GM21786 (cell line): ENCODE data around the gene STAT5A.
"Not testable (repeated sequence)": the region's sequence is repeated elsewhere in the genome, so short reads cannot be mapped to it uniquely, and the experiment has no call there.

Experiments used
- ATAC-seq: cut with Tn5 transposase; IDR thresholded peaks from one replicate; pipeline ENCODE4 v1.9.1; 2021; ENCODE audit not compliant: unreplicated experiment

Gene STAT5A

DNA sequence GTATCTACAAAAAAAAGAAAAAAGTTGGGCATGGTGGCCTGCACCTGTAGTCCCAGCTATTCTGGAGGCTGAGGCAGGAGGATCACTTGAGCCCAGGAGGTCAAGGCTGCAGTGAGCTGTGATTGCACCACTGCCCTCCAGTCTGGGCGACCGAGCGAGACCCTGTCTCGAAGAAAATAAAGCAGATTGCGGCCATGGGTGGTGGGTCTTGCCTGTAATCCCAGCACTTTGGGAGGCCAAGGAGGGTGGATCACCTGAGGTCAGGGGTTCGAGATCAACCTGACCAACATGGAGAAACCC, 16.7 kb downstream of the STAT5A start:
- ATAC-seq, result not testable (repeated sequence)

DNA sequence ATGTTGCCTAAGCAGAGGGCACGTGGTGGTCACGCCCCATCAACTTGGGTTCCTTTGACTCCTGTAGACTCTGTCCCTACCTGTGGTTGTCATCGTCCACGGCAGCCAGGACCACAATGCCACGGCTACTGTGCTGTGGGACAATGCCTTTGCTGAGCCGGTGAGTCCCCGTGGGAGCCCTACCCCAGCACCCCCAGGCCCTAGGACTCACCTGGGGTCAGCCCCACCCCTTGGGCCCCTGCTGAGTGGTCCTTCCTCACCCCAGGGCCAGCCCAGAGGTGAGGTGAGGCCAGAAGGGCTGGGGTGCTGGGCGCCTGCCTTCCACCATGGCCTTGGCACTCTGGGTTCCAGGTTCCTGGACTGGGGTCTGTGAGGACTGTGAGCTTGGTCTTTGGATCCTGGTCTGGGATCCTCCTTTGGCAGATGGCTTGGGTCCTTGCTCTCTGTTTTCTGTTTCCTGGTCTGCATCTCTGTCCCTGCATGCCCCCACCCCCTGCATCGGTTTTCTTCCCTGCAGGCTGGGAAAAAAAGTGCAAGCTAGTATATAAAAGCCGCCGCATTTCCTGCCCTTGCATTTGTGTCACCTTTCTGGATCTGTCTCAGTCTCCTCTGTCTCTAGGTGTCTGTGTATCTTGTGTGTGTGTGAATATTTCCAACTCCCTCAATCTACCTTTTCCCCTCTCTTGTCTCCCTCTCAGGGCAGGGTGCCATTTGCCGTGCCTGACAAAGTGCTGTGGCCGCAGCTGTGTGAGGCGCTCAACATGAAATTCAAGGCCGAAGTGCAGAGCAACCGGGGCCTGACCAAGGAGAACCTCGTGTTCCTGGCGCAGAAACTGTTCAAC, 17.5 kb downstream of the STAT5A start:
- no peak for ATAC-seq

DNA sequence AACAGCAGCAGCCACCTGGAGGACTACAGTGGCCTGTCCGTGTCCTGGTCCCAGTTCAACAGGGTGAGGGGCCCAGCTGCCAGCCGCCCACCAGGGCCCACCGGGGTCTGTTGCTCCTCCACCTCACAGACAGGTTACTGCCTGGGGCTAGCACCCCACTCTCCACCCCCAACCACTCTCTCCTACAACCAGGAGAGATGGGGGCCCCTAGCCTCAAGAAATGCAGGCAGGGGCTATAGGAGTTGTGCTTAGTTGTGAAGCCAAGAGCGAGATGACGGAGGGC, 18.0 kb downstream of the STAT5A start:
- no peak for ATAC-seq

DNA sequence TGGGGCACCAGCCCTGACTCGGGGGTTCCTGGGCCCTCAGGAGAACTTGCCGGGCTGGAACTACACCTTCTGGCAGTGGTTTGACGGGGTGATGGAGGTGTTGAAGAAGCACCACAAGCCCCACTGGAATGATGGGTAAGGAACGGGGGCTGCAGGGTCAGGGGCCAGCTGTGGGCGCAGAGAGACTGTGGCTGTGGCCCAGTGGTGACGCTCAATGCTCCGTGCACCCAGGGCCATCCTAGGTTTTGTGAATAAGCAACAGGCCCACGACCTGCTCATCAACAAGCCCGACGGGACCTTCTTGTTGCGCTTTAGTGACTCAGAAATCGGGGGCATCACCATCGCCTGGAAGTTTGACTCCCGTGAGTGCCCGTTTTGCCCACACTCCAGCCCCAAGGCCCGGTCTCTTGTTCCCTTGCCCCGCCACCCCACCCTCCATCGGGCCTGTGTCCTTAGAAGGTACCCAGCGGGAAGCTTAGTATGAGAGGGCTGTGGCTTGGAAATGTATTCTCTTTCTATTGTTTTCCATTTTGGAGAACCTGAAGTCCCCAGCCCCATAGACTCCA, 19.1 kb downstream of the STAT5A start:
- ATAC-seq, result no peak

DNA sequence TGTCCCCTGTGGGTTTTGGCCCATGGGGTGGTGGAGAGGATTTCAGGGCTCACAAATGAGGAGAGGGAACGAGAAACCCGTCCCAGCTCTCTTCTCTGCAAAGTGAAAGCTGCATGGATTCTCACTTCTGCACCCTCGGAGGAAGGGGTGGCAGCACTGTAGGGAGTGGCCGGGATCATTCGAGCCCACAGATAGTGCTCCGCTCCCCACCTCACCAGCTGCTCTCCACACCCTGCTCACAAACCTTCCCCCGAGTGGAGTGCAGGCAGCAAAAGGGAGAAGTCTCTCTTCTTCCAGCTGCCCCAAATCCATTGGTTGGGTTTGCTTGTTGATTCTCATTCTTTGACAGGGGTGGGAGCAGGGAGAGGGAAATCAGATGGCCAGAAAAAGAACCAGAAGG, 20.1 kb downstream of the STAT5A start:
- ATAC-seq, result no peak

DNA sequence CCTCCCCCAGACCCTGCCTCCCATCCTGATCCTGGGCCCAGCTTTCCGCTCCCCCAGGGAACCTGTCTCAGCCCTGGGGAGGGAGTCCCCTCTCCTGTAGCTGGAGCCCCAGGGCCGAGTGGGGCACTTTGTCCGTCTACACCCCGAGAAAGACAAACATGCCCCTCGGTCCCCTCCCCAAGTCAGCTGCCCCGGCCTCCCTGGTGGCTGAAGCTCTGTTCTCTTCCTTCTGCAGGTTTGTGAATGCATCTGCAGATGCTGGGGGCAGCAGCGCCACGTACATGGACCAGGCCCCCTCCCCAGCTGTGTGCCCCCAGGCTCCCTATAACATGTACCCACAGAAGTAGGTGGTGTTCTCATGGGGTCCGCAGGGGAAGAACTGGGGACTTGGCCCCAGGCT, 20.8 kb downstream of the STAT5A start:
- no peak for ATAC-seq

DNA sequence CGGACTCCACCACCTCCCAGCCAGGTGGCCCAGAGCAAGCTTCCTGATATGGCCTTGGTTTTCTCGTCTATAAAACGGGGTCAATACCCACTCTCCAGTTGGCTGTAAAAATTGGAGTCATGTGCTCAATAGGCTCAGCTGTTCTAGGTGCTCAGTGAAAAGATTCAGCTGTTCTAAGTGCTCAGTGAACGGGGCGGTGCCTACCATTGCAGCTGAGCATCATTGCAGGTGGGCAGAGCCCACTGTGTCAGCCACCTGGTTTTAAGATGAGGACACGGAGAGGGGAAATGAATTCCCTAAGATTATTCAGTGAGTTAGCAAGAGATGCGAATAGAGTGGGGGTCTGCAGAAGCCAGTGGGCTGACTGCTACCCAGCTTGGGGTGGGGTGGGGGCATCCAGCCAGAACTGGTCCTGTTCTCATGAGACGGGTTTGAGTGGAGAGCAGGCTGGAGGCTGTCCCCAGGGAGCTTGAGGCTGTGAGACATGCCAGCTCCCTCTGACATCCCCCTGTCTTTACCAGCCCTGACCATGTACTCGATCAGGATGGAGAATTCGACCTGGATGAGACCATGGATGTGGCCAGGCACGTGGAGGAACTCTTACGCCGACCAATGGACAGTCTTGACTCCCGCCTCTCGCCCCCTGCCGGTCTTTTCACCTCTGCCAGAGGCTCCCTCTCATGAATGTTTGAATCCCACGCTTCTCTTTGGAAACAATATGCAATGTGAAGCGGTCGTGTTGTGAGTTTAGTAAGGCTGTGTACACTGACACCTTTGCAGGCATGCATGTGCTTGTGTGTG, 21.9 kb downstream of the STAT5A start:
- ATAC-seq, result no peak

DNA sequence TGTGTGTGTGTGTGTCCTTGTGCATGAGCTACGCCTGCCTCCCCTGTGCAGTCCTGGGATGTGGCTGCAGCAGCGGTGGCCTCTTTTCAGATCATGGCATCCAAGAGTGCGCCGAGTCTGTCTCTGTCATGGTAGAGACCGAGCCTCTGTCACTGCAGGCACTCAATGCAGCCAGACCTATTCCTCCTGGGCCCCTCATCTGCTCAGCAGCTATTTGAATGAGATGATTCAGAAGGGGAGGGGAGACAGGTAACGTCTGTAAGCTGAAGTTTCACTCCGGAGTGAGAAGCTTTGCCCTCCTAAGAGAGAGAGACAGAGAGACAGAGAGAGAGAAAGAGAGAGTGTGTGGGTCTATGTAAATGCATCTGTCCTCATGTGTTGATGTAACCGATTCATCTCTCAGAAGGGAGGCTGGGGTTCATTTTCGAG, 22.5 kb downstream of the STAT5A start:
- no peak for ATAC-seq

DNA sequence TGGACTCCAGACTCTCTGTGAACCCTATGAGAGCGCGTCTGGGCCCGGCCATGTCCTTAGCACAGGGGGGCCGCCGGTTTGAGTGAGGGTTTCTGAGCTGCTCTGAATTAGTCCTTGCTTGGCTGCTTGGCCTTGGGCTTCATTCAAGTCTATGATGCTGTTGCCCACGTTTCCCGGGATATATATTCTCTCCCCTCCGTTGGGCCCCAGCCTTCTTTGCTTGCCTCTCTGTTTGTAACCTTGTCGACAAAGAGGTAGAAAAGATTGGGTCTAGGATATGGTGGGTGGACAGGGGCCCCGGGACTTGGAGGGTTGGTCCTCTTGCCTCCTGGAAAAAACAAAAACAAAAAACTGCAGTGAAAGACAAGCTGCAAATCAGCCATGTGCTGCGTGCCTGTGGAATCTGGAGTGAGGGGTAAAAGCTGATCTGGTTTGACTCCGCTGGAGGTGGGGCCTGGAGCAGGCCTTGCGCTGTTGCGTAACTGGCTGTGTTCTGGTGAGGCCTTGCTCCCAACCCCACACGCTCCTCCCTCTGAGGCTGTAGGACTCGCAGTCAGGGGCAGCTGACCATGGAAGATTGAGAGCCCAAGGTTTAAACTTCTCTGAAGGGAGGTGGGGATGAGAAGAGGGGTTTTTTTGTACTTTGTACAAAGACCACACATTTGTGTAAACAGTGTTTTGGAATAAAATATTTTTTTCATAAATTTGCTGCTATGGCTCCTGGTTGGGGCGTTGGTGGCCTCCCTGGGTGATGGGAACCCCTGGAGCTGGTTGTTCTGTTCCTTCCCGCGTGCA, 23.1 kb downstream of the STAT5A start:
- no peak for ATAC-seq

DNA sequence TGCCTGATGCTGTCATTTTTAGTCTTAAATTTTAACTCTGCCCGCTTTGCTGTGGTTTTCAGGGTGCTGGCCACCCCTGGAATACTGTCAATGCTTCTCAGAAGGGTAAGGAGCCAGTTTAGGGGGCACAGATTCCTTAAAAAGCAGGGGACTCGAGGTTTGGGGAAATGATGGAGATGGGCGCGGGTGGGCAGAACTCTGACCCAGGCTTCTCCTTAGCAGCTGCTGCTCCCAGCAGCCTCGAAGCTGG, 23.7 kb downstream of the STAT5A start:
- no peak for ATAC-seq

DNA sequence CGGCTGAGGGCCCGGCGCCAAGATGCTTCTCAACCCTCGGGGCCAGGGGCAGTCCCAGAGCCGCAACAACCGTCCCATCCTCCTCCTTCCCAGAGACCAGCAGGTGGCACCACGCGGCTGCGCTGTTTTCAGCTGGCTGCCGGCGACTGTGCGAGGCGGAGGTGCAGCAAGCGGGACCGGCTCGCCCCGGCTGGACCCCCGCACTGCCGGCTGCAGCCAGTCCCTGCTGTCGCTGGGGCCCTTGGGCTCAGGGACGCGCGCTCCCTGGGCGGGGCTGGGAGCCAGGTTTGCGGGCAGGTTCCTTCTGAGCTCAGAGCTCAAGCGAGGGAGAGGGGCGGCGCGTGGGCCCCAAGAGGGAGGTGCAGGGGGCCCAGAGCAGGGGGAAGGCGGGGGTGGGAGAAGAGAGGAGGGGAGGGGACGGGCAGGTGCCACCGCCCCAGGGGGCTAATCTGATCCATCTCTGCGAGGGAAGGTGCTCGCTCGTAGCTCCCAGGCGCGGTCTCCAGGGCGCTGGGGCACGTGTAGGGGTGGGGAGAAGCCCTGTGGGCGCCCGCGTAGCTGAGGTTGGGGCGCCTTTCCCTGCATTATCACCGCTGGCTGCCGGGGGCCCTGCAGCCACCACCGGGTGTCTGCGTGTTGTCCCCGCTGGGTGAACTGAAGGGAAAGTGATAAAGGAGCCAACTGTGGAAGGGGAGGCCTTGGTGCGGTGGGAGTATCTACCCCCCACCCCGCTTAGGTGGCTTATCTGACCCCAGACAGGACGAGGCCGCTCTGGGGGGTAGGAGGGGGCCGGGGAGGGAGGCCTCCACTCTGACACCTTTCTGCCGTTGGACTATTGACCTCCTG, 24.2 kb downstream of the STAT5A start:
- ATAC-seq, result no peak

DNA sequence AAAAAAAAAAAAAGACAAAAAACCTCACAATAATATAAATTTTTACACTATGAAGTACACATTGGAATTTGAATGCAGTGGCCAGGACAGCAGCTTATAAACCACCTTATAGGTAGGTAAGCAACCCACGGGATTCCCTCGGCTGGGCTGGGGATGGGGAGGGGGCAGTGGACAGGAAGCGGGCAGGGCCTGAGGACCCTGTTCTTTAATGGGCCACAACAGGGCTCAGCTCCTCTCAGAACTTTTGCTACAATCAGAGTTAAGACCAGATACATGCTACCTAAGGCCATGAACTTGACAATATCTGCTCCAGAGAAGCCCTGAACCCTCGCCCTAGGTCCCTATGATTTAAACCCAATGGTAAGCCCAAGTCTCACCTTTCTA, 25.1 kb downstream of the STAT5A start:
- ATAC-seq, result no peak

DNA sequence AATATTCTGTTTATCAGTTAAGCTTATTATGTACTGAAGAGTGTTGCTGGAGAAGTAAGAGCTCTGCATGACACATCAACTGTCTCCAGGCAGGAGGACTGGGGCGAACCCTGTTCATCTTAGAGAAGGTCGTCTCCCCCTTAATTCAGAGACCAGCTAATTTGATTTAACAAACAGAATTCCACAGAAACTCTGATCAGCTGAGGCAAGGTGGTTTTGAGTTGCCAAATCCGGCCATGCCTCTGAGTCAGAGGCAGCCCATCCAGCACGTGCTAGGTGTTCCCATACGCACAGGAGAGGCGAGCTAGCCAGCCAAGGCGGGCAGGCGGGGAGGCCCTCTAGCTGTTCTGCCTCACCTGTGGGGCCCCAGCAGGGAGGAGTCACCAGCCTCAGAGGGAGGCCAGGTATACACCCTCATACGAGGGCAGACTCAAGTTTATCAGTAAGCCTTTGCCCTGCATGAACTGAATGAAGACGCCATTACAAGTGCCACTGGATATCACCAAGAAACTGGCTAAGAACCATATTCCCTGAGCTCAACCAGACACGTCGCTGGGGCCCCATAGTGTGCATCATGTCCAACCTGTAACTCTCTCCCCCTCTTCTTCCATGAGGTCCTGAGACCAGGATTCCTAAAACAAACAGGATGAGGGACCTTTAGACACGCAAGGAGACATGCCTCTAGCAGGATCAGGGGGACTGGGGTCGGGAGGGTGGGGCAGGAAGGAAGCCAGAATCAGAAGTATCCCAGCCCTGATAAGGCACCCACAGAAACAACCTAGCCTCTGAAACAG, 25.7 kb downstream of the STAT5A start:
- no peak for ATAC-seq

DNA sequence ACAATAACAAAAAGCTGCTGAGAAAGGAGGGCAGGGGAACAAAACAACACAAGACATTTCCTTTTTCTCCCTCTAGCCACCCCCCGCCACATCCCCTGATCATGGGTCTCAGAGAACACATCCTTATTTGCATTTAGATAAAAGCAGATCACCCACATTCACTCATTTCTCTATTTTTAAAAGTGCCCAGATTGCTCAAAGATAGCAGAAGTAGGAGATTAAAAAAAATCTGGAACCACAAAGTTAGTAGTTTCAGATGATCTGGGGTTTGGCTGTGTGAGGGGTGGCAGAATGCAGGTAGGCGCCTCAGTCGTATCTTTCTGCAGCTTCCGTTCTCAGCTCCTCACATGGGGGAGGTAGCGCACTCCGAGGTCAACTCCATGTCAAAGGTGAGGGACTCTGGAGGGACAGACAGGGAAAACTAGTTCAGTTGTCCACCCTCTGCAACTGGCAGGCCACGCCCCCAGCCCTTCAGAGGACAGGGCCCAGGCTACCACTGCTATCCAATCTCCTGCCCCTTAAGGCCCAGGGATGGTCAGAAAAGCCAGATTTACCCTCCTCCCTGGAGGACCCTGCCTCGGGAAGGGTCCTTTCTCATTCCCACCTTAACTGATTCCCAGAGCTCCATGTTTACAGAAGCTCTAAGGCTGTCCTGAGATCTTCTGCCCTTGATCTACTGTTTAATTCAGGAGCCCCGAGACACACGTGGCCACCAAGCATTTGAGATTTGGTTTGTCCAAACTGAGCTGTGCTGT, 27.3 kb downstream of the STAT5A start:
- ATAC-seq, result no peak

DNA sequence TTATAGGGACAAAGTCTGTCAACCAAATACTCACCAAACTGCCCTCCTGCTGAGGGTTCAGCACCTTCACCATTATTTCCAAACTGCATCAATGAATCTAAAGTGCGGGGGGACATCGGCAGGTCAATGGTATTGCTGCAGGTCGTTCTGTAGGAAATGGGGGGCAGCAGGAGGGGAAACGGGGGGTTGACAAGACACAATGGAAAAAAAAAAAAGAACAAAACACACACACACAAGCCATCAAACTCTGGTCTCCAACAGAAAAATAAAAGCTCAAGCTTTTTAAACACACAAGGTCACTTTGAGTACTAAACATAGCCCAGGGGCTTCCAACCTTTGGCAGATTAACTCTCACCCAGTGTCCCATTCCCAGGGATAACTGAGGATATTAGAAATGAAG, 28.5 kb downstream of the STAT5A start:
- ATAC-seq, result no peak

DNA sequence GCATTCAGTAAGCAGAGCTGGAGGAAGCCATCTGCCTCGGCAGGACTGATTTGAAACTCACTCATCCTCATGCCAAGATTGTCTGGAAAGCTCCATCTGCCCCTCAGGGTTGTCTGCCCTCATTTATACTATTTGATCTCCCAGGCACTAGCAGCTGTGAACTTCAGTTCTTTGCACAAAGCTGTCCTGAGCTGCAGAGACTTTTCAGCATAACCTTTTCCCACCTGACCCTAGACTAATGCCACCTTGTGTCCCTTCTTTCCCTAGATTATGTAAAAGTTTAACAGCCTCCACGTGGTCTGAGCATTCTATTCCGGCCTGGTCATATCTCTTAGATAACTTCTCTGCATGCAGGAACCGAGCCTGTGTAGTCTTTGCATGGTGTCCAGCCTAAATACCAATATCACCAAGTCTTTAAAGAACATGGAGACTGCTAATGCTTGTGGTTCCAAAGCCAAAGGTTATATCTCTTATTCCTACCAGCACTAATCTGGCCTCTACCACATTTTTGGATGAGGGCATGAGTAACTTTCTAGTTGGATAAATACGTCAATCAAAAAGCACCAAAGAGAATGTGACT, 29.1 kb downstream of the STAT5A start:
- no peak for ATAC-seq

DNA sequence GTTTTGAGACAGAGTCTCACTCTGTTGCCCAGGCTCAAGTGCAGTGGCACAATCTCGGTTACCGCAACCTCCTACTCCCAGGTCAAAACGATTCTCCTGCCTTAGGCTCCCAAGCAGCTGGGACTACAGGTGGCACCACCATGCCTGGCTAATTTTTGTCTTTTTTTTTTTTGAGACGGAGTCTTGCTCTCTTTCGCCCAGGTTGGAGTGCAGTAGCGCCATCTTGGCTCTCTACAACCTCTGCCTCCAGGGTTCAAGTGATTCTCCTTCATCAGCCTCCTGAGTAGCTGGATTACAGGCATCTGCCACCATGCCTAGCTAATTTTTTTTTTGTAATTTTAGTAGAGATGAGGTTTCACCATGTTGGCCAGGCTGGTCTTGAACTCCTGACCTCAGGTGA, 29.7 kb downstream of the STAT5A start:
- ATAC-seq, result not testable (repeated sequence)

DNA sequence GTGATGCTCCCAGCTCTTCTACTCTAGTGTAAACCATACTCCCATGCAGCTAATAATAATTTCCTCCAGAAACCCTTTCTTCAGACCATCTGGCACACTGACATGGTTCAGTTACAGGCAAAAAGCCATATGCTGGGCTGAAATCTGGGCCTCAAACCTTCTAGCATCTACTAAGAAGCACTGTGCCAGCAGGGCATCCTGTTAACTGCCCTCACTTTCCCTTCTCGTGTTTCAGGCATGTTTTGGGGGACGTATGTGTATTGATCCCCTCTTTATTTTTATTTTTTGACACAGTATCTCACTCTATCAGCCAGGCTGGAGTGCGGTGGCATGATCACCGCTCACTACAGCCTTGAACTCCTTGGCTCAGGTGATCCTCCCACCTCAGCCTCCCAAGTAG, 33.3 kb downstream of the STAT5A start:
- ATAC-seq, result no peak
